ENCODE measurements around the gene DUOXA1. TPM values are rescaled to one million over a fixed set of nuclear protein-coding genes. Genes with fewer than 3 reads are reported as not detected.

DUOXA1 gene
- total and polyA plus RNA-seq, 2 donors (not counting 1 experiment from before 2014, with no cell fraction given), result not detected

GRCh38 chr15:45139770-45140169 is 10.1 kb upstream of the DUOXA1 start:
- Histone ChIP-seq H3K4me1 (ENCODE audit: control insufficient read depth, extremely low read depth, insufficient read depth, low read length) (no peaks in the 10 kb centered on the region), H3K9me3 (ENCODE audit: control insufficient read depth, insufficient read depth, low read depth, low read length) (no peaks in the 10 kb centered on the region), H3K27me3 (ENCODE audit: control insufficient read depth, insufficient read depth, low read length) (peaks cover 12% of the 10 kb centered on the region), H3K4me3 (replicated peaks in 1 of 4; ENCODE audit: control extremely low read depth in 1 of 4, insufficient read depth in 1 of 4, low read depth in 3 of 4, low read length in 4 of 4) (no peak overlapping the region), H3K4me2 (ENCODE audit: extremely low read depth, insufficient read depth, low read length) (no peak overlapping the region), H3K27ac (ENCODE audit: insufficient read depth, low read length) (no peak overlapping the region), H3K9ac (ENCODE audit: insufficient read depth, low read length) (no peak overlapping the region), H4K20me1 (ENCODE audit: control insufficient read depth, extremely low read depth, insufficient read depth, low read length) (no peaks in the 10 kb centered on the region), H3K79me2 (ENCODE audit: control insufficient read depth, insufficient read depth, low read length) (no peaks in the 10 kb centered on the region), H3K36me3 (ENCODE audit: control insufficient read depth, insufficient read depth, low read length) (no peaks in the 10 kb centered on the region), H2AFZ (ENCODE audit: low read length) (no peak overlapping the region)
- no peak for DNase-seq (ENCODE audit: low read depth in 2 of 2)
- TF ChIP-seq EZH2 (IDR thresholded peaks at IDR 0.05; ENCODE audit: low read length, missing control alignments) (no peak), CTCF (conservative IDR thresholded peaks at IDR 0.05 in 1 of 2, IDR thresholded peaks at IDR 0.05 in 1 of 2; ENCODE audit: low read depth in 1 of 2, low read length in 2 of 2) (no peak)

GRCh38 chr15:45138814-45139765 is 9.4 kb upstream of the DUOXA1 start:
- no peak for TF ChIP-seq EZH2 (IDR thresholded peaks at IDR 0.05; ENCODE audit: low read length, missing control alignments)
- TF ChIP-seq CTCF (conservative IDR thresholded peaks at IDR 0.05 in 1 of 2, IDR thresholded peaks at IDR 0.05 in 1 of 2; ENCODE audit: low read depth in 1 of 2, low read length in 2 of 2), result no peak
- H3K27ac ChIP-seq (ENCODE audit: insufficient read depth, low read length), result no peak overlapping the region
- H3K9me3 ChIP-seq (ENCODE audit: control insufficient read depth, insufficient read depth, low read depth, low read length), result no peaks in the 10 kb centered on the region
- no peaks in the 10 kb centered on the region for H3K79me2 ChIP-seq (ENCODE audit: control insufficient read depth, insufficient read depth, low read length)
- no peaks in the 10 kb centered on the region for H3K36me3 ChIP-seq (ENCODE audit: control insufficient read depth, insufficient read depth, low read length)
- H3K27me3 ChIP-seq (ENCODE audit: control insufficient read depth, insufficient read depth, low read length), result peaks cover 18% of the 10 kb centered on the region
- DNase-seq (ENCODE audit: low read depth in 2 of 2), result no peak
- H4K20me1 ChIP-seq (ENCODE audit: control insufficient read depth, extremely low read depth, insufficient read depth, low read length), result no peaks in the 10 kb centered on the region
- no peaks in the 10 kb centered on the region for H3K4me1 ChIP-seq (ENCODE audit: control insufficient read depth, extremely low read depth, insufficient read depth, low read length)
- no peak overlapping the region for H3K4me3 ChIP-seq (replicated peaks in 1 of 4; ENCODE audit: control extremely low read depth in 1 of 4, insufficient read depth in 1 of 4, low read depth in 3 of 4, low read length in 4 of 4)
- H3K4me2 ChIP-seq (ENCODE audit: extremely low read depth, insufficient read depth, low read length), result no peak overlapping the region
- H2AFZ ChIP-seq (ENCODE audit: low read length), result no peak overlapping the region
- no peak overlapping the region for H3K9ac ChIP-seq (ENCODE audit: insufficient read depth, low read length)

GRCh38 chr15:45137703-45138102 is 8.0 kb upstream of the DUOXA1 start:
- no peak overlapping the region for H3K9ac ChIP-seq (ENCODE audit: insufficient read depth, low read length)
- DNase-seq (ENCODE audit: low read depth in 2 of 2), result no peak
- H3K4me3 ChIP-seq (replicated peaks in 1 of 4; ENCODE audit: control extremely low read depth in 1 of 4, insufficient read depth in 1 of 4, low read depth in 3 of 4, low read length in 4 of 4), result no peak overlapping the region
- no peaks in the 10 kb centered on the region for H3K79me2 ChIP-seq (ENCODE audit: control insufficient read depth, insufficient read depth, low read length)
- H2AFZ ChIP-seq (ENCODE audit: low read length), result no peak overlapping the region
- H3K36me3 ChIP-seq (ENCODE audit: control insufficient read depth, insufficient read depth, low read length), result no peaks in the 10 kb centered on the region
- H4K20me1 ChIP-seq (ENCODE audit: control insufficient read depth, extremely low read depth, insufficient read depth, low read length), result no peaks in the 10 kb centered on the region
- no peaks in the 10 kb centered on the region for H3K4me1 ChIP-seq (ENCODE audit: control insufficient read depth, extremely low read depth, insufficient read depth, low read length)
- TF ChIP-seq CTCF (conservative IDR thresholded peaks at IDR 0.05 in 1 of 2, IDR thresholded peaks at IDR 0.05 in 1 of 2; ENCODE audit: low read depth in 1 of 2, low read length in 2 of 2) (no peak), EZH2 (IDR thresholded peaks at IDR 0.05; ENCODE audit: low read length, missing control alignments) (no peak)
- no peak overlapping the region for H3K27ac ChIP-seq (ENCODE audit: insufficient read depth, low read length)
- no peak overlapping the region for H3K4me2 ChIP-seq (ENCODE audit: extremely low read depth, insufficient read depth, low read length)
- H3K9me3 ChIP-seq (ENCODE audit: control insufficient read depth, insufficient read depth, low read depth, low read length), result no peaks in the 10 kb centered on the region
- peaks cover 28% of the 10 kb centered on the region for H3K27me3 ChIP-seq (ENCODE audit: control insufficient read depth, insufficient read depth, low read length)
